Trophoblast cell (in vitro differentiated cells and primary cell): ENCODE results near the gene ZDHHC14.

ENCODE experiments used
- DNase-seq, 2 donors: peaks; one replicate each; pipeline ENCODE4 v3.0.0-alpha.2; 2016
- H2AFZ ChIP-seq: 2 replicates; pipeline ENCODE4 v1.6.1; 2013; ENCODE audit warnings: low read length, moderate library complexity, mild to moderate bottlenecking; ENCODE audit not compliant: insufficient read depth, poor library complexity
- H2AK5ac ChIP-seq: 2 replicates; pipeline ENCODE4 v1.6.1; 2013; ENCODE audit warnings: mild to moderate bottlenecking, low read length
- H2BK120ac ChIP-seq: 2 replicates; pipeline ENCODE4 v1.6.1; 2013; ENCODE audit warnings: low read length, mild to moderate bottlenecking, moderate library complexity; ENCODE audit not compliant: insufficient read depth, poor library complexity
- H2BK12ac ChIP-seq: 2 replicates; pipeline ENCODE4 v1.6.1; 2013; ENCODE audit warnings: mild to moderate bottlenecking, low read length, moderate library complexity
- H2BK5ac ChIP-seq: 2 replicates; pipeline ENCODE4 v1.6.1; 2013; ENCODE audit warnings: low read length, low read depth, moderate library complexity, mild to moderate bottlenecking; ENCODE audit not compliant: poor library complexity
- H3K14ac ChIP-seq: 2 replicates; pipeline ENCODE4 v1.6.1; 2013; ENCODE audit warnings: mild to moderate bottlenecking, low read length
- H3K18ac ChIP-seq: 2 replicates; pipeline ENCODE4 v1.6.1; 2013; ENCODE audit warnings: mild to moderate bottlenecking, low read length
- H3K23ac ChIP-seq: 2 replicates; pipeline ENCODE4 v1.6.1; 2013; ENCODE audit warnings: low read length
- H3K27ac ChIP-seq: 2 replicates; pipeline ENCODE4 v1.5.1; 2013; ENCODE audit warnings: low read depth, mild to moderate bottlenecking, inconsistent platforms, low read length, moderate library complexity
- H3K27me3 ChIP-seq: 2 replicates; pipeline ENCODE4 v1.6.1; 2013; ENCODE audit warnings: inconsistent platforms, mild to moderate bottlenecking, low read length, moderate library complexity; ENCODE audit not compliant: insufficient read depth
- H3K36me3 ChIP-seq, 2 experiments: 1 replicate in 1 of 2; 2 replicates in 1 of 2; pipeline ENCODE4 v1.6.1; 2013; ENCODE audit warnings: low read length in 2 of 2, mild to moderate bottlenecking in 2 of 2, moderate library complexity in 1 of 2; ENCODE audit not compliant: insufficient read depth in 2 of 2, control insufficient read depth in 1 of 2
- H3K4ac ChIP-seq: 2 replicates; pipeline ENCODE4 v1.6.1; 2013; ENCODE audit warnings: low read depth, mild to moderate bottlenecking, low read length, moderate library complexity
- H3K4me1 ChIP-seq, 2 experiments: 1 replicate in 1 of 2; 2 replicates in 1 of 2; pipeline ENCODE4 v1.6.1; 2013; ENCODE audit warnings: low read length in 2 of 2, mild to moderate bottlenecking in 2 of 2, moderate library complexity in 1 of 2; ENCODE audit not compliant: insufficient read depth in 2 of 2, control insufficient read depth in 1 of 2
- H3K4me2 ChIP-seq: 2 replicates; pipeline ENCODE4 v1.6.1; 2013; ENCODE audit warnings: inconsistent platforms, mild to moderate bottlenecking, low read length, moderate library complexity
- H3K4me3 ChIP-seq: 2 replicates; pipeline ENCODE4 v1.5.1; 2013; ENCODE audit warnings: mild to moderate bottlenecking, low read depth, low read length, inconsistent platforms
- H3K79me1 ChIP-seq: one replicate; pipeline ENCODE4 v1.6.1; 2013; ENCODE audit warnings: low read length
- H3K79me2 ChIP-seq: 2 replicates; pipeline ENCODE4 v1.6.1; 2013; ENCODE audit warnings: low read length, mild to moderate bottlenecking; ENCODE audit not compliant: control insufficient read depth, insufficient read depth, poor library complexity
- H3K9ac ChIP-seq: 2 replicates; pipeline ENCODE4 v1.6.1; 2013; ENCODE audit warnings: mild to moderate bottlenecking, low read length
- H3K9me3 ChIP-seq: 2 replicates; pipeline ENCODE4 v1.6.1; 2013; ENCODE audit warnings: low read depth, mild to moderate bottlenecking, control low read depth, inconsistent platforms, low read length; ENCODE audit not compliant: insufficient read depth
- H4K12ac ChIP-seq: 2 replicates; pipeline ENCODE4 v1.6.1; 2013; ENCODE audit warnings: low read depth, mild to moderate bottlenecking, low read length, moderate library complexity
- H4K8ac ChIP-seq: 2 replicates; pipeline ENCODE4 v1.6.1; 2013; ENCODE audit warnings: low read depth, mild to moderate bottlenecking, low read length, moderate library complexity
- H4K91ac ChIP-seq: one replicate; pipeline ENCODE4 v1.6.1; 2013; ENCODE audit warnings: low read depth, mild to moderate bottlenecking, low read length, moderate library complexity
- WGBS: extraction: QIAGEN DNeasy Blood & Tissue Kit; methylation state at CpG from one replicate; pipeline ENCODE4 v1.1.7; 2013; ENCODE audit warnings: missing lambda C conversion rate; ENCODE audit not compliant: insufficient read length, insufficient coverage; ENCODE audit errors: extremely low coverage; 5-methylcytosine and 5-hydroxymethylcytosine counted together

Gene ZDHHC14

DNA sequence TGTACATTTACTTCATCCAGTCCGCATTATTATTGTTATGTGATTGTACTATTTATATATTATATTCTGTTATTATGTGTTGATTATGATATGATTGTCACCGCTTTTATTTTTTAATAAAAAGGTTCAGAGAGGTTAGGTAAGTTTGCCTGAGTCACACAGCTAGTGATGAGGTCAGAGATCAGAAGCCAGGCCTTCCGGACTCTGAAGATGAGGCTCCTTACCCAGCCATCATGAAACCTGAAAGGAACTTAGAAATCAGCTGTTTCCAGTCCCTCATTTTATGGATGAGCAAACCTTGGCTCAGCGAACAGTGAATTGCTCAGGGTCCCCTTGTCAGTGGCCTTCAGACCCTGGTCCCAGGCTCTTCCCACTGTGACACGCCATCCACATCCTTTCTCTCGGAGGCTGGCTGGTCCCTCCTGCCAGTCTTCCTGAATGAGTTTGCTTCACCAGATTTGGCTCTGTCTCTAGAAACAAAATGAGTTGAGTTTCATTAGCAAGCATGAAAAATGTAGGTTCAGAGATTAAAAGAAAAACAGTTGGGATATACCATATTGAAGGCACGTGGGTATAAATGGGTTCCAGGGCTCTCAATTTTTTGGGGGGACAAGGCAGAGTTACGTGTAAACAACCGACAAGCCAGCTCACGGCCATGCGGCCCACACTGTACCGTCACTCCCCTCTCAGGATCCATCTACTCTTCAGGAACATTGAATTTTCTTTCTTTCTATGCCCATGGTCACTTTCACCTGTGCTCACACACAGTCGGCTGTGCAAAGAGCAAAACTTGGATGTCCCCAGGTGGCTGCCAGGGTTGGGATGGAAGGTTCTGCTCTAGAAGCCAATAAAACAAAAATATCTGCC, 132.9 kb downstream of the ZDHHC14 start:
- Histone ChIP-seq H2AFZ (no peak overlapping the region), H3K36me3 (no peaks in the 10 kb centered on the region), H3K27me3 (no peaks in the 10 kb centered on the region), H3K4ac (no peak overlapping the region), H4K12ac (no peak overlapping the region), H2BK5ac (no peak overlapping the region), H2AK5ac (no peak overlapping the region), H4K91ac (no peak overlapping the region), H3K4me3 (no peak overlapping the region), H3K23ac (no peak overlapping the region), H3K9ac (no peak overlapping the region), H2BK12ac (no peak overlapping the region), H3K79me1 (no peaks in the 10 kb centered on the region), H3K14ac (no peak overlapping the region), H3K79me2 (no peaks in the 10 kb centered on the region), H2BK120ac (no peak overlapping the region), H3K27ac (no peak overlapping the region), H3K4me1 (peaks cover 0 to 4% of the 10 kb centered on the region in 2 experiments), H3K9me3 (peaks cover 2% of the 10 kb centered on the region), H3K18ac (no peak overlapping the region), H4K8ac (no peak overlapping the region), H3K4me2 (no peak overlapping the region)
- no CpG with 5 or more reads among the region's 13 CpGs for WGBS
- no peak for DNase-seq

DNA sequence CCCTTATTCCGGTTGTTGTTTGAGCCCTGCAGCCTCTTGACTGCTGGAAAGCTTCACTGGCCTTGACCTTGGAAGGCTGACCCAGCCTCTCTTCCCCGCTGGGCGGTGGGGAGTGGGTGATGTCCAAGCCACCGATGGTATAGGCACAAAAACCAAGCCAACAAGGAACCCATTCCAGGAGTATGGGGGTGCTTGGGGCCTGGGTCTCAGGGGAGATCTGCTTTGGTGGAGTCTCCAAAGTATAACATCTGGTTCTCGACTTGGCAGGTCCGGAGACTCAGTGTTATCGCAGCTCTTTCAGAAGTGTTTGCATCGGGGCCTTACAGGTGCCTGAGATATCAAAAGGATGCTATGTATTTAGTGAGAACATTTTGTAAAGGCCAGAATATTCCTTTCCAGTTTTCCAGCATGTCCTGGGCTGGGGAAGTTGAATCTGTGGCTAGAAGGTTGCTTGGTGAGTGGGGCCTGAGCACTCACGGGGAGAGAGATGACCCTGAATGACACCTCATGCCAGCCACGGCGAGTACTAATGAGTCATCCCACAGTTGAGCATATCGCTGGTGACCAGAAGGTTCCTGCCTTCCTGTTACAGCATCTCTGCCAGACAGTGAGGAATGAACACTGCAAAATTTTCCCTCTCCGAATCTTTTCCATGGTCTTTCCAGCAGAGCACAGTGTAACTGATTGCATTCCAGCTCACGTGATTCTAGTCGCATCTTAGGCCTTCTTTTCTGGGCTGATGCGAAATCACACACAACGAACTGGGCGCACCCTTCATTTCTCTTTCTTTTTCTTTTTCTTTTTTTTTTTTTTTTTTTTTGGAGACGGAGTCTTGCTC, 133.9 kb downstream of the ZDHHC14 start:
- Histone ChIP-seq H3K4me3 (no peak overlapping the region), H4K8ac (no peak overlapping the region), H3K4ac (no peak overlapping the region), H2BK120ac (no peak overlapping the region), H3K79me1 (no peaks in the 10 kb centered on the region), H2AK5ac (no peak overlapping the region), H4K12ac (no peak overlapping the region), H3K36me3 (no peaks in the 10 kb centered on the region), H3K23ac (no peak overlapping the region), H3K27ac (no peak overlapping the region), H2AFZ (no peak overlapping the region), H4K91ac (no peak overlapping the region), H3K9ac (no peak overlapping the region), H2BK5ac (no peak overlapping the region), H3K9me3 (peaks cover 2% of the 10 kb centered on the region), H3K18ac (no peak overlapping the region), H3K4me2 (no peak overlapping the region), H3K79me2 (no peaks in the 10 kb centered on the region), H3K27me3 (no peaks in the 10 kb centered on the region), H2BK12ac (no peak overlapping the region), H3K14ac (no peak overlapping the region), H3K4me1 (peaks cover 0 to 5% of the 10 kb centered on the region in 2 experiments)
- no CpG with 5 or more reads among the region's 19 CpGs for WGBS
- DNase-seq: peak; percentile 17 to 54

DNA sequence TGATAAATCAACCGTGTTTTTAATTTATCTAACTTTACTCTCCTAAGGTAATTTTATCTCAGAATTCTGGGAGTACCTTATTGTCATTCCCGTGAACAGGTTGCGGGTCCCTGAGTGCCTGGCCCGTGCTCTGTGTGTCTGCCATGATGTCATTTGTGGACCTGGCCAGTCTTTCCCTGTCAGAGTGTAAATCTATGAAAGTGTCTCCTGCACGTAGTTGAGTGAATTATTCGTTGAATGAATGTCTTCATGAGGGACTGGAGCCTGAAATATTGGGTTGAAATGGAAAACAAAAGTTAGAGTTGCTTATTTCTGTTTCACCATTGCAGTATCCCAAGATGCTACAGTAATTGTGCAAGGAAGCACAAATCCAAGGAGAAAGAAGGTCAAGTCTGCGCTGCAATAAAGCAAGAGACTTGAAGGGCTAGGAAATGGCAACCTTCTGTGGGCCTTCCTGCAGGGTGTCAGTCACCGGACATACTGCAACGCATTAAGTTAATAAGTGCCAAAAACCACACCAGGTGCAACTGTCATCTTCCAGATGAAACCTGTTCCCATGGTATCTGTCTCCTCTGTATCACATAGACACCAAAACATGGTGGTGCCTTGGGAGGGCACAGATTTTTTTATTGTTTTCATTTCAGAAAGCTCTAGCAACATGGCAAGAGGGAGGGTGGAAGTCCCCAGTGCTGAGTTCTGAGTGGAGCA, 135.5 kb downstream of the ZDHHC14 start:
- H4K8ac ChIP-seq: no peak overlapping the region
- H3K9ac ChIP-seq: no peak overlapping the region
- no peaks in the 10 kb centered on the region for H3K36me3 ChIP-seq
- no peak overlapping the region for H3K4ac ChIP-seq
- no peak overlapping the region for H2BK12ac ChIP-seq
- H3K18ac ChIP-seq: no peak overlapping the region
- no peaks in the 10 kb centered on the region for H3K79me1 ChIP-seq
- no peak overlapping the region for H3K14ac ChIP-seq
- no peak overlapping the region for H3K27ac ChIP-seq
- DNase-seq: no peak
- H3K4me1 ChIP-seq: peaks cover 0 to 5% of the 10 kb centered on the region in 2 experiments
- H4K91ac ChIP-seq: no peak overlapping the region
- no peak overlapping the region for H3K4me2 ChIP-seq
- no peak overlapping the region for H2BK120ac ChIP-seq
- no peak overlapping the region for H2AFZ ChIP-seq
- no peaks in the 10 kb centered on the region for H3K27me3 ChIP-seq
- H3K9me3 ChIP-seq: peaks cover 2% of the 10 kb centered on the region
- H3K4me3 ChIP-seq: no peak overlapping the region
- H3K79me2 ChIP-seq: no peaks in the 10 kb centered on the region
- no peak overlapping the region for H4K12ac ChIP-seq
- H2BK5ac ChIP-seq: no peak overlapping the region
- no peak overlapping the region for H3K23ac ChIP-seq
- no CpG with 5 or more reads among the region's 9 CpGs for WGBS
- no peak overlapping the region for H2AK5ac ChIP-seq

DNA sequence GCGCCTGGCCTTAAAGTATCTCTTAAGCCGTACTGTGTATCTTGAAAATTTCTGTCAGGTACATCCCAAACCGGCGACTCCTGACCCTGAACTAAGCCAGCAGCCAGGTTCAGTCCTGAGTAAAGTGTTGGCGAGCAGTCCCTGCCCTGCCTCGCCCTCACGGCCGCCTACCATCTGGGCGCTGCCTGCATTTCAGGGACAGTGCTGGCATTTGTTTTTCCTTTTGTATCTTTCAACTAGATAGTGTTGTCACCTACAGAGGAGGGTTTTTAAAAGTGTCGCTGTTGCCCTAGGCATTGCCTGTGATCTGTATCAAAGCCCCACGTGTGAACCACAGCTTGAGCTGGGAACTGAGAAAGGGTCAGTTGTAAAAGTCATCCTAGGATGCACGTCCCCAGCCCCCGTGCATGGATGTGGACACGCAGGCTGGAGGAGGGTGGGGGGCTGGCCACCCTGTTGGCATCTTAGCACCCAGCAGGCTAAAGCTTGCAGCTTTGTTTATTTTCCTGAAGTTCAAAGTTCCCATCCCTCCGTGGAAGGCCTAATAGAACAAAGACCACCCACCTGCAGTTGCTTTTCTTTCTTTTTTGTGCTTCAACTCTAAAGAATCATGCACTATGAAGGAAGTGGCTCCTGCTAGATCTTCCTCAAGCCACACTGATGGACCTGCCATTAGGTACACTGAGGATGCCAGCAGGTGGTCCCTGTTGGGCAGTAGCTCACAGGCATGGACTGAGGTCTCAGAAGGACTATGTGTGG, 136.8 kb downstream of the ZDHHC14 start:
- H2BK5ac ChIP-seq: no peak overlapping the region
- no peak overlapping the region for H2BK120ac ChIP-seq
- H4K91ac ChIP-seq: no peak overlapping the region
- no peak overlapping the region for H4K8ac ChIP-seq
- WGBS: no CpG with 5 or more reads among the region's 15 CpGs
- no peaks in the 10 kb centered on the region for H3K27me3 ChIP-seq
- H2BK12ac ChIP-seq: no peak overlapping the region
- no peak overlapping the region for H3K18ac ChIP-seq
- peaks cover 0 to 5% of the 10 kb centered on the region in 2 experiments for H3K4me1 ChIP-seq
- no peak overlapping the region for H3K27ac ChIP-seq
- no peaks in the 10 kb centered on the region for H3K9me3 ChIP-seq
- no peaks in the 10 kb centered on the region for H3K79me1 ChIP-seq
- DNase-seq: no peak
- no peak overlapping the region for H3K14ac ChIP-seq
- no peak overlapping the region for H3K4me3 ChIP-seq
- H3K36me3 ChIP-seq: no peaks in the 10 kb centered on the region
- H4K12ac ChIP-seq: no peak overlapping the region
- H2AFZ ChIP-seq: no peak overlapping the region
- H3K4me2 ChIP-seq: no peak overlapping the region
- no peak overlapping the region for H3K9ac ChIP-seq
- no peak overlapping the region for H2AK5ac ChIP-seq
- no peak overlapping the region for H3K4ac ChIP-seq
- no peak overlapping the region for H3K23ac ChIP-seq
- no peaks in the 10 kb centered on the region for H3K79me2 ChIP-seq
